GM12891 (cell line): ENCODE measurements around the gene ANP32B.
"Not testable (repeated sequence)": the region's sequence is repeated elsewhere in the genome, so short reads cannot be mapped to it uniquely, and the experiment has no call there.

Source experiments
- PAX5 ChIP-seq: IDR thresholded peaks from 2 replicates; pipeline ENCODE4 v1.6.1; 2011; ENCODE audit warnings: low read length, moderate library complexity, mild to moderate bottlenecking; ENCODE audit not compliant: insufficient read depth, severe bottlenecking
- POLR2A ChIP-seq: IDR thresholded peaks from 2 replicates; pipeline ENCODE4 v1.6.1; 2011; ENCODE audit warnings: low read depth, low read length, control low read depth
- POLR2AphosphoS5 ChIP-seq: IDR thresholded peaks from 2 replicates; pipeline ENCODE4 v1.6.1; 2011; ENCODE audit warnings: low read depth, low read length, control low read depth
- POU2F2 ChIP-seq: IDR thresholded peaks from 2 replicates; pipeline ENCODE4 v1.6.1; 2011; ENCODE audit warnings: low read depth, mild to moderate bottlenecking, control low read depth, low read length, moderate library complexity
- SPI1 ChIP-seq: IDR thresholded peaks from 2 replicates; pipeline ENCODE4 v1.6.1; 2011; ENCODE audit warnings: low read depth, low read length, control low read depth
- TAF1 ChIP-seq: IDR thresholded peaks from 2 replicates; pipeline ENCODE4 v1.6.1; 2011; ENCODE audit warnings: low read depth, low read length, control low read depth

- TF ChIP-seq POLR2AphosphoS5, POLR2A, TAF1, SPI1, POU2F2, PAX5: not testable (repeated sequence)
Measured at GRCh38 chr9:97945470-97945869, 37.7 kb upstream of the ANP32B start.
